Breast epithelium (tissue), 4 donors: Measurements from ENCODE around the gene NELL2. TPM values are rescaled to one million over a fixed set of nuclear protein-coding genes. Genes with fewer than 3 reads are reported as not detected.

Experiments
- DNase-seq, 2 donors: peaks; one replicate each; pipeline ENCODE4 v3.0.0-alpha.2; 2019; ENCODE audit warnings: low spot score in 2 of 2
- H3K27ac ChIP-seq, 2 donors: fragments of 200-600 bp; sonication (generic) in 1 of 2; one replicate each; pipeline ENCODE4 v1.5.1; 2016 to 2019; ENCODE audit warnings: mild to moderate bottlenecking in 1 of 2
- H3K27me3 ChIP-seq, 2 donors: fragments of 200-600 bp; sonication (generic) in 1 of 2; one replicate each; pipeline versions ENCODE4 v1.5.1 to v1.6.0; 2017 to 2019; ENCODE audit warnings: control low read depth in 1 of 2, mild to moderate bottlenecking in 1 of 2
- H3K36me3 ChIP-seq: fragments of 200-600 bp; one replicate; pipeline ENCODE4 v1.5.1; 2019
- H3K4me1 ChIP-seq, 2 donors: fragments of 200-600 bp; sonication (generic); one replicate each; pipeline ENCODE4 v1.5.1; 2016 to 2019; ENCODE audit warnings: control low read depth in 1 of 2
- H3K4me3 ChIP-seq, 3 donors: fragments of 200-600 bp; sonication (generic); 1 replicate in 2 of 3; 2 replicates in 1 of 3; pipeline ENCODE4 v1.5.1; 2016 to 2019; ENCODE audit warnings: mild to moderate bottlenecking in 3 of 3, moderate library complexity in 2 of 3
- H3K9me3 ChIP-seq, 2 donors: fragments of 200-600 bp; sonication (generic) in 1 of 2; one replicate each; pipeline ENCODE4 v1.5.1; 2016 to 2019; ENCODE audit warnings: control low read depth in 1 of 2
- POLR2A ChIP-seq: fragments of 450-650 bp; IDR thresholded peaks from one replicate; pipeline ENCODE4 v1.6.1; 2016; ENCODE audit warnings: antibody characterized with exemption, mild to moderate bottlenecking, moderate library complexity
- POLR2AphosphoS5 ChIP-seq, 3 donors: sonication (generic); formaldehyde crosslinking; IDR thresholded peaks; one replicate each; pipeline ENCODE4 v1.6.1; 2017; ENCODE audit warnings: antibody characterized with exemption in 3 of 3
- intact Hi-C: fragments of 100-400 bp; cut with DNase I; formaldehyde crosslinking; loops from one replicate; pipeline ENCODE4 v1.15.1; 2023; ENCODE audit warnings: low total_unique reads
- total RNA-seq, 3 donors: library from RNA; depleted of rRNA; stranded (reverse); fragments of >200 nt; gene quantifications; one replicate each; pipeline ENCODE4 v1.1.0, GENCODE V29; 2016
- TF ChIP-seq, protein P1 (sequence below), 3 donors: fragments of 450-650 bp; IDR thresholded peaks; one replicate each; pipeline ENCODE4 v1.5.1; 2016 to 2017; ENCODE audit warnings: antibody characterized with exemption in 3 of 3, mild to moderate bottlenecking in 3 of 3, moderate library complexity in 3 of 3

The NELL2 gene
- total RNA-seq, 3 donors from 2014 or later = 4.9 to 10.1 (median 9.9) TPM

DNA sequence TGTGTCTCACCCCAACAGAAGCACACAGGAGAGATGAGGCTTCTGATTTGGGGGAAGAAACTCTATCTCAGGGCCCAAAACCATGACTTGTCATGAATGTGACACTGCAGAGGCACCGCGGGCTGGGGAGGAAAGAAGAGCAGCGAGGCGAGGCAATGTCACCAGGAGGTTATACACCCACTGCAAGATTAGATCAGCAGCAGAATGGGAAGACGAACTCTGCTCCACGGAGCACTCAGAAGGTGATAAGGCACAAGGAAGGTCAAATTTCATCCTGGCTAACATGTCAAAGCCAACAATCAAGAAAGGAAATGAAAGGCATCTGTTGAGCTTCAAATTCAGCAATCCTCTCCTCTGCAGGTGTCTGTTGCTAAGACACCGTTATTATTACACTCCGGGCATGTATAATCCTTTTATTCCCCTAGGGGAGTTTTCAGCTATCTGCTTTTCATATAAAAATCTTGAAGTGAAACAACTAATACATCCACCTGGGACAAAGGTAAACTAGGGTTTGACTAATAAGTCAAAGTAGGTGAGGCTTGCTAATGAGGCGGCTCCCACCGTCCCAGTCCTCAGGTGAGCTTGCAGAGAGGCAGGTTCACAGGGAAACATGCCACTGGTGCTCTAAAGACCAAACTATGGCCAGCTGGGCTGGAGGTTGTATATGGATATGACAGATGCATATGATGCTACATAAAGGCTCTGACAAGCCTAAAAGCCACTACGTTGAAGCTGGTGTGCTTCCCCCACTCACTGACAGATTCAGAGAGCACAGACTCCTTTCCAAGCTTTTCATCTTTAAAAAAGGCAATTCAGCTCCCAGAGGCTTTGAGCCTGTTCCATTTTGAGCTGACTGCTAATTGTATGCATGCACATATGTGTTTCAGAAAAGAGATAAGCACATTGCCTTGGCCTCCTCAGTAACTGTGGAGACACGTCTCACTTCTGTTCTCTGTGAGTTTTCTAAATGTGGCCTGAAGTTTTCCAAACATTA lies 221.2 kb downstream of the NELL2 start:
- intact Hi-C loops = no loop called here
- Histone ChIP-seq H3K36me3 (no peaks in the 10 kb centered on the region), H3K4me3 (no peak overlapping the region), H3K27me3 (no peaks in the 10 kb centered on the region), H3K27ac (no peak overlapping the region), H3K9me3 (no peaks in the 10 kb centered on the region), H3K4me1 (no peaks in the 10 kb centered on the region)
- TF ChIP-seq POLR2AphosphoS5 (IDR thresholded peaks at IDR 0.05) (no peak), POLR2A (no peak)
- TF ChIP-seq, protein P1, sequence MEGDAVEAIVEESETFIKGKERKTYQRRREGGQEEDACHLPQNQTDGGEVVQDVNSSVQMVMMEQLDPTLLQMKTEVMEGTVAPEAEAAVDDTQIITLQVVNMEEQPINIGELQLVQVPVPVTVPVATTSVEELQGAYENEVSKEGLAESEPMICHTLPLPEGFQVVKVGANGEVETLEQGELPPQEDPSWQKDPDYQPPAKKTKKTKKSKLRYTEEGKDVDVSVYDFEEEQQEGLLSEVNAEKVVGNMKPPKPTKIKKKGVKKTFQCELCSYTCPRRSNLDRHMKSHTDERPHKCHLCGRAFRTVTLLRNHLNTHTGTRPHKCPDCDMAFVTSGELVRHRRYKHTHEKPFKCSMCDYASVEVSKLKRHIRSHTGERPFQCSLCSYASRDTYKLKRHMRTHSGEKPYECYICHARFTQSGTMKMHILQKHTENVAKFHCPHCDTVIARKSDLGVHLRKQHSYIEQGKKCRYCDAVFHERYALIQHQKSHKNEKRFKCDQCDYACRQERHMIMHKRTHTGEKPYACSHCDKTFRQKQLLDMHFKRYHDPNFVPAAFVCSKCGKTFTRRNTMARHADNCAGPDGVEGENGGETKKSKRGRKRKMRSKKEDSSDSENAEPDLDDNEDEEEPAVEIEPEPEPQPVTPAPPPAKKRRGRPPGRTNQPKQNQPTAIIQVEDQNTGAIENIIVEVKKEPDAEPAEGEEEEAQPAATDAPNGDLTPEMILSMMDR (IDR thresholded peaks at IDR 0.05) = no peak
- DNase-seq = no peak

DNA sequence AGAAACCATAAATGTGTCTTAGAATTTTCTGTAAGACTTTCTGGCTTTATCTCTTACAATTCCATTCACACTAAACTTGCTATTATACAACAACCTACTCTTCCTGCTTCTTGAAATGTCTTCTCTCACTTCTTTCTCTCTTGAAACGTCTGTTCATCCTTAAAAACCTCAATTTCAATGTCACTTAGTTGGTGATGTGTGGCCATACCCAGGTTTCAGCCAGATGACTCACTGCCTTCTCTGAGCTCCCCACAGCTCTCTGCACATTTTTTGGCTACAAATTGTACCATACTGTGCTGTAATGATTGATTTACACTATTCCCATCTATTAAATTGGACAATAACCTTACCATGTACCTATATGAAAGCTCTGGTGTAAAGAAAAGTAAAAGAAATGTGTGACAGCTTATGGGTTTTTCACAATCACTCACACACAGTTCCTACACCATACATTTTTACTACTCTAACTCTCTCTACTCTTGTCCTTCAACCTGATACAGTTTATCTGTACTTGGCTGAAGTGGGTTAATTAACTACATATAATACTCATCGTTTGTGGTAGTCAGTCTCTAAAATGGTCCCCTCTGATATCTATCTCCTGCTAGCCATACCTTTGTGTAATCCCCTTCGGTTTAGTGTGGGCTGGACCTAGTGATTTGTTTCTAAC lies 222.1 kb downstream of the NELL2 start:
- TF ChIP-seq, protein P1 (IDR thresholded peaks at IDR 0.05) = no peak
- TF ChIP-seq POLR2A (no peak), POLR2AphosphoS5 (IDR thresholded peaks at IDR 0.05) (no peak)
- H3K9me3 ChIP-seq = no peaks in the 10 kb centered on the region
- intact Hi-C loops = no loop called here
- H3K4me1 ChIP-seq = no peaks in the 10 kb centered on the region
- no peaks in the 10 kb centered on the region for H3K36me3 ChIP-seq
- no peak overlapping the region for H3K27ac ChIP-seq
- no peak for DNase-seq
- H3K27me3 ChIP-seq = no peaks in the 10 kb centered on the region
- no peak overlapping the region for H3K4me3 ChIP-seq

DNA sequence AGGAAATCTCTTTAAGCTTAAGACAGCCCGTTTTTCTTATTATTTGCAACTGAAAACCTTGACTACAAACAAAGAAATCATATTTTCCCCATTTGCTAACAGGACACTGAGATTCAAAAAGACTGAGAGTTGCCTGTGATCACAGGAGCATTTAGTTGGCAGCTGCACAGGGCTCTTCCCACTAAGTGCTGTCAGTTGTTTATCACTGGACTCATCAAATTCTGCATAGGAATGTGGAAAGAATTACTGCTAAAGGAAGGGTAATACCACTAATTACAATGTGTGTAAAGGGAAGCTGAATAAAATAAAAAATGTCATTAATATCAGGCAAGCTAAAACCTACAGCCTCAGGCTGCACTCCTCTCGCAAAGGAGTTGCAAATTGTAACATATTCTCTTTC lies 226.4 kb downstream of the NELL2 start:
- H3K27ac ChIP-seq = no peak overlapping the region
- H3K4me3 ChIP-seq = no peak overlapping the region
- H3K9me3 ChIP-seq = no peaks in the 10 kb centered on the region
- H3K4me1 ChIP-seq = no peaks in the 10 kb centered on the region
- intact Hi-C loops = no loop called here
- H3K36me3 ChIP-seq = no peaks in the 10 kb centered on the region
- DNase-seq = no peak
- TF ChIP-seq POLR2AphosphoS5 (IDR thresholded peaks at IDR 0.05) (no peak), POLR2A (no peak)
- TF ChIP-seq, protein P1 (IDR thresholded peaks at IDR 0.05) = no peak
- no peaks in the 10 kb centered on the region for H3K27me3 ChIP-seq

DNA sequence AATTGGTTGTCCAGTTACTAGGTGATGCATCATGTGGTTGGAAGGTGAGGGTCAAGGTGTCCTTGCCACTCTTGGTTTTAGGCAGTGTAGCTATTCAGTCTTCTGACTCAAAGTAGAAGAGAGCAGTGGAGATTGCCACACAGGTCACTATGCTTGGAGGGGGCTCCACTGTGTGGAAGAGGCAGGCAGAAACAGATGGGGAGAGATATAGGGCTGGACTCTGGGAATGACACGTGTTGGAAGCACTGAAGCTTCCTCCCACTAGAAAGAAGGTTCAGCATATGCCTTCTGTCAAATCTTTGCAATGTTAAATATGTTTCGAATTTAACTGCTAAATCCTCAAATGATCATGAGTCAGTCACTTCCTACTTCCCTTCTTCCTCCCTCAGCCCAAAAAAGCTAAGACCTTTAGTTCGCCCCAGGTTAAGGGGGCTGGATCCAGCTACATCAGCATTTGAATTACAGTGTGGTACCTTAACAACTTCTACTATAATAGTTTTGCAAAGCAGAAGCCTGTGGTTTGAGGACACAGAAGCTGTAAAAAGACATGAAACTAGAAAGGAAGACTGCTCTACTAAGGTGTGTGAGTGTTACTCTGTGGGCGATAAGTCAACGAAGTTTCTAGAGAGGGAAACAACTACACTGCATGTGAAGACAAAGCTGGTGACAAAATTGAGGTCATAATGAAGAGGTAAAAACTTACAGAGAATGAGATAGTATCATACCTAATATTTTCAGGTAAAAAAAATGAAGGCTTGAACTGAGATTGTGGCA lies 228.0 kb downstream of the NELL2 start:
- DNase-seq = no peak
- Histone ChIP-seq H3K4me3 (no peak overlapping the region), H3K27ac (no peak overlapping the region), H3K9me3 (no peaks in the 10 kb centered on the region), H3K36me3 (no peaks in the 10 kb centered on the region), H3K27me3 (no peaks in the 10 kb centered on the region), H3K4me1 (no peaks in the 10 kb centered on the region)
- intact Hi-C loops = no loop called here
- TF ChIP-seq POLR2A (no peak), POLR2AphosphoS5 (IDR thresholded peaks at IDR 0.05) (no peak)
- TF ChIP-seq, protein P1 (IDR thresholded peaks at IDR 0.05) = no peak
